ENCODE measurements around the gene TNFAIP3. TPM values are rescaled to one million over a fixed set of nuclear protein-coding genes. Genes with fewer than 3 reads are reported as not detected.

Gene TNFAIP3
- total and polyA plus RNA-seq, 2 of the 8 experiments (the other 6 are each of a cell fraction or from before 2014, with no cell fraction given) = 1.6 to 2.0 TPM

DNA sequence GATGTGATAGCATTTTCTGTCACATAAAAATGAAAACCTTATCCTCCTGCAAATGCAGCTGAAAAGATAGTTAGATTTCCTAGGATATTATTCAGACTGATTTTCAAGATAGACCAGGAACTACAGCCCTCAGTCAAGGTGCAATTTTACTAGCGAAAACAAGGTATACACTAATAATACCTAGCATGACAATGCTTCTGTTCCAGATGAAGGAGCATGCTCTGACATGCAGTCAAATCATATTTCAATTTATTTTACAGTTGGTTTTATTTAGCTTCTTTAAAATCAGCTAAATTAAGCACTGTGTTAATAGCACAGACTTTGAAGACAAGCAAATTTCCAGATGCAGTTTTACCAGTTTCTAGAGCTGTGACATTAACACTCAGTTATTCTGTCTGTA, 14.2 kb upstream of the TNFAIP3 start:
- Histone ChIP-seq H2AK5ac (ENCODE audit: low read depth, low read length) (no peak overlapping the region), H2AFZ (ENCODE audit: low read length) (no peak overlapping the region), H3K23ac (ENCODE audit: insufficient read length) (no peak overlapping the region), H3K9ac (replicated peaks in 1 of 4; ENCODE audit: extremely low read depth in 1 of 4, low read depth in 3 of 4, low read length in 3 of 4) (no peak overlapping the region), H3K27me3 (replicated peaks in 1 of 4; ENCODE audit: control insufficient read depth in 3 of 4, extremely low read depth in 1 of 4, insufficient read depth in 3 of 4, low read length in 3 of 4) (no peaks in the 10 kb centered on the region), H3K36me3 (ENCODE audit: control insufficient read depth in 2 of 4, insufficient read depth in 4 of 4, low read length in 3 of 4) (no peaks in the 10 kb centered on the region), H3K4me1 (replicated peaks in 1 of 4; ENCODE audit: control insufficient read depth in 3 of 4, insufficient read depth in 4 of 4, low read length in 3 of 4) (no peaks in the 10 kb centered on the region), H4K91ac (replicated peaks; ENCODE audit: insufficient read length, low read length) (no peak overlapping the region), H3K18ac (ENCODE audit: extremely low read depth, low read length) (no peak overlapping the region), H2BK5ac (ENCODE audit: low read depth, low read length) (no peak overlapping the region), H2BK20ac (ENCODE audit: low read length) (no peak overlapping the region), H3K14ac (ENCODE audit: insufficient read length) (no peak overlapping the region), H2BK12ac (ENCODE audit: low read depth, low read length) (no peak overlapping the region), H3K4me3 (ENCODE audit: extremely low read depth in 1 of 4, insufficient read depth in 2 of 4, low read depth in 3 of 4, low read length in 4 of 4) (no peak overlapping the region), H2BK15ac (ENCODE audit: low read length) (no peak overlapping the region), H3K27ac (ENCODE audit: low read depth, low read length) (no peak overlapping the region), H3K79me2 (ENCODE audit: control insufficient read depth in 1 of 2, insufficient read depth in 2 of 2, low read length in 2 of 2) (no peaks in the 10 kb centered on the region), H4K20me1 (replicated peaks in 1 of 2; ENCODE audit: control insufficient read depth in 1 of 2, insufficient read depth in 2 of 2, low read length in 2 of 2) (no peaks in the 10 kb centered on the region), H3K56ac (replicated peaks; ENCODE audit: insufficient read length, low read depth, low read length) (no peak overlapping the region), H4K5ac (ENCODE audit: insufficient read length, low read depth, low read length) (no peak overlapping the region), H3K79me1 (ENCODE audit: low read depth, low read length) (no peaks in the 10 kb centered on the region), H3K23me2 (ENCODE audit: low read depth, low read length) (no peaks in the 10 kb centered on the region), H3K4me2 (ENCODE audit: insufficient read depth in 1 of 2, low read depth in 2 of 2, low read length in 2 of 2) (no peak overlapping the region), H2BK120ac (replicated peaks; ENCODE audit: low read depth, low read length) (no peak overlapping the region), H3K9me3 (ENCODE audit: insufficient read depth in 2 of 2, low read depth in 1 of 2, low read length in 1 of 2) (no peaks in the 10 kb centered on the region), H4K8ac (ENCODE audit: extremely low read depth, insufficient read depth, low read length) (no peak overlapping the region), H3K4ac (replicated peaks; ENCODE audit: insufficient read length, low read depth, low read length) (no peak overlapping the region)
- no peak for DNase-seq (ENCODE audit: low read depth in 1 of 2, low spot score in 2 of 2)
- ChIA-PET POLR2A (ENCODE audit: partially characterized antibody) (no interaction called here), CTCF (ENCODE audit: partially characterized antibody) (no interaction called here)
- 84% methylated on average over 1 of the region's 1 CpG; no CpG with 5 or more reads in 1 of the 2 experiments for WGBS, 2 experiments (ENCODE audit: extremely low coverage in 1 of 2, insufficient coverage in 1 of 2, insufficient read length in 1 of 2, insufficient replicate concordance in 2 of 2, low coverage in 1 of 2, low lambda C conversion rate in 2 of 2, missing lambda C conversion rate in 1 of 2)
- no peak for FAIRE-seq
- no peak for TF ChIP-seq POLR2AphosphoS5 (IDR thresholded peaks at IDR 0.05; ENCODE audit: low read depth, low read length)
- TF ChIP-seq GTF2F1 (IDR thresholded peaks at IDR 0.05; ENCODE audit: borderline replicate concordance, low read depth, low read length) = no peak
- no peak for TF ChIP-seq SP1 (IDR thresholded peaks at IDR 0.05; ENCODE audit: low read depth, low read length)
- no peak for TF ChIP-seq TAF7 (optimal IDR thresholded peaks at IDR 0.05; ENCODE audit: borderline replicate concordance, low read depth, low read length)
- TF ChIP-seq CTBP2 (IDR thresholded peaks at IDR 0.05; ENCODE audit: borderline replicate concordance, insufficient read depth, insufficient read length, low read length) = no peak
- no peak for TF ChIP-seq SIRT6 (IDR thresholded peaks at IDR 0.05; ENCODE audit: low read length)
- no peak for TF ChIP-seq RXRA (IDR thresholded peaks at IDR 0.05; ENCODE audit: insufficient read depth, low read depth, low read length)
- TF ChIP-seq CHD2 (IDR thresholded peaks at IDR 0.05; ENCODE audit: low read length) = no peak
- TF ChIP-seq EZH2 (IDR thresholded peaks at IDR 0.05; ENCODE audit: low read depth, low read length, severe bottlenecking) = no peak
- no peak for TF ChIP-seq ZNF274 (IDR thresholded peaks at IDR 0.05; ENCODE audit: borderline replicate concordance, extremely low read depth, low read length)
- no peak for TF ChIP-seq HDAC2 (IDR thresholded peaks at IDR 0.05; ENCODE audit: borderline replicate concordance in 1 of 2, low read depth in 2 of 2, low read length in 2 of 2)
- TF ChIP-seq JUND (IDR thresholded peaks at IDR 0.05; ENCODE audit: low read length) = no peak
- TF ChIP-seq RAD21 (IDR thresholded peaks at IDR 0.05 in 1 of 2, conservative IDR thresholded peaks at IDR 0.05 in 1 of 2; ENCODE audit: low read depth in 2 of 2, low read length in 2 of 2) = no peak
- TF ChIP-seq SIN3A (conservative IDR thresholded peaks at IDR 0.05 in 1 of 2, IDR thresholded peaks at IDR 0.05 in 1 of 2; ENCODE audit: low read depth in 1 of 2, low read length in 2 of 2) = no peak
- no peak for TF ChIP-seq JUN (IDR thresholded peaks at IDR 0.05; ENCODE audit: low read depth, low read length)
